A673 (cell line): ENCODE data around the gene RUNX2.

Experiments
- EZH2 ChIP-seq: fragments of 200-600 bp; sonication (generic); IDR thresholded peaks from 2 replicates; pipeline ENCODE4 v1.6.1; 2017; ENCODE audit warnings: borderline replicate concordance, low read depth, mild to moderate bottlenecking, mixed read lengths, antibody characterized with exemption, low read length; ENCODE audit not compliant: poor library complexity, severe bottlenecking
- TF ChIP-seq, protein P1 (sequence below): fragments of 300-800, 200-600 bp; sonication (generic); conservative IDR thresholded peaks from 2 replicates; pipeline ENCODE4 v1.5.1; 2017; ENCODE audit warnings: low read depth, mild to moderate bottlenecking, antibody characterized with exemption, low read length, moderate library complexity, mixed read lengths

DNA sequence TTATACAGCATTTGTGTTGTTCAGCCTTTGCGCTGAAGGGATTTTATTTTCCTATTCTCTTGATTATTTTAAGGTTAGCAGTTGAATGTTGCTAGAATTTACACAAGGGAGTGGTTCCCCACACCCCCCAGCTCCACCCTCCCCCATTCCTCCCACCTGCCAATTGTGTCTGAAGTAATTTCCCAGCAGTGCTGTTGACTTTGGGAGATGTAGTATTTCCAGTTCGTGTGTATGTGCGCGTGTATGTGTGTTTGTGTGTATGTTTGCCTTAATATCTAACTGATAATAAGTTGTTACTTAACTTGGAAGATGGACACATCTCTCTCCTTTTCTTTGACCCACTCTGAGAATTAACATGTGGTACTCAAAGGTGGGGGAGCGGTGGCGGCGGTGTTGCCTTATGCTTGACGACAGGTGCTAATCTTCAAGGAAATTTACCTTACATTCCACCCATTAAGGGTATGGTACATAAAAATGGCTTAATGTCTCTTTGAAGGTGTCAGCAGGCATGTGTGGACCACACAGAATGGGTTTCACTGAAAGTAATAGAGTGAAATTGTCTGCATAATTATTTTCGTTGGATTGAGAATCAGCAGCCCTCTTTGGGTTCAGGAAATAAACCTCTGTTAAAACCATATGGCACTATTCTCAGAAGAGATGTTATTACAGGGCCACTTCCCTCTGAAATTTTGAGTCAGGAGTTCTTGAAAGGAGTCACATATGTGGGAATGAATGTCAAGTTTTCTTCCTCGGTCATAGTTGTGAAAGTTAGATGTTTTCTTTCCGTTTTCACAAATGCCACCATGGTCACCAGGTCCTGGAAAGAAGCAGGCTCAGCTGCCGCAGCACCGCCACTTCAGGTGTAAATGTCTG lies 145.2 kb downstream of the RUNX2 start:
- TF ChIP-seq, protein P1, sequence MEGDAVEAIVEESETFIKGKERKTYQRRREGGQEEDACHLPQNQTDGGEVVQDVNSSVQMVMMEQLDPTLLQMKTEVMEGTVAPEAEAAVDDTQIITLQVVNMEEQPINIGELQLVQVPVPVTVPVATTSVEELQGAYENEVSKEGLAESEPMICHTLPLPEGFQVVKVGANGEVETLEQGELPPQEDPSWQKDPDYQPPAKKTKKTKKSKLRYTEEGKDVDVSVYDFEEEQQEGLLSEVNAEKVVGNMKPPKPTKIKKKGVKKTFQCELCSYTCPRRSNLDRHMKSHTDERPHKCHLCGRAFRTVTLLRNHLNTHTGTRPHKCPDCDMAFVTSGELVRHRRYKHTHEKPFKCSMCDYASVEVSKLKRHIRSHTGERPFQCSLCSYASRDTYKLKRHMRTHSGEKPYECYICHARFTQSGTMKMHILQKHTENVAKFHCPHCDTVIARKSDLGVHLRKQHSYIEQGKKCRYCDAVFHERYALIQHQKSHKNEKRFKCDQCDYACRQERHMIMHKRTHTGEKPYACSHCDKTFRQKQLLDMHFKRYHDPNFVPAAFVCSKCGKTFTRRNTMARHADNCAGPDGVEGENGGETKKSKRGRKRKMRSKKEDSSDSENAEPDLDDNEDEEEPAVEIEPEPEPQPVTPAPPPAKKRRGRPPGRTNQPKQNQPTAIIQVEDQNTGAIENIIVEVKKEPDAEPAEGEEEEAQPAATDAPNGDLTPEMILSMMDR, result no peak
- TF ChIP-seq EZH2, result no peak
